IMR-90 (cell line): ENCODE data around the gene ZFYVE21. TPM values are rescaled to one million over a fixed set of nuclear protein-coding genes. Genes with fewer than 3 reads are reported as not detected.

Experiments
- ATAC-seq: fragments of 200-7000 bp; cut with Tn5 transposase; 2 replicates; pipeline ENCODE4 v1.9.1; 2020; ENCODE audit warnings: low read depth, mild to moderate bottlenecking, moderate library complexity
- BruUV-seq: library from RNA; stranded (reverse); fragments of 400-500 nt; replicated peaks from 2 replicates; lab custom pipeline; 2021; lab: Mats Ljungman, UMichigan
- CTCF ChIA-PET: fragments of 300-600 bp; formaldehyde crosslinking; extraction: SDS; loops from one replicate; lab custom pipeline; 2021; ENCODE audit warnings: antibody characterized with exemption; lab: Yijun Ruan, JAX
- POLR2A ChIA-PET: fragments of 300-600 bp; sonication (Branson Sonifier 250); formaldehyde crosslinking; loops from one replicate; lab custom pipeline; 2022; ENCODE audit warnings: antibody characterized with exemption; ENCODE audit not compliant: unreplicated experiment; lab: Charles Lee
- DNase-seq: peaks from one replicate; pipeline ENCODE4 v3.0.0; 2013
- H2AFZ ChIP-seq: replicated peaks from 2 replicates; pipeline ENCODE3; 2013; ENCODE audit warnings: low read length, mild to moderate bottlenecking; ENCODE audit not compliant: poor library complexity
- H2AK5ac ChIP-seq: 2 replicates; pipeline ENCODE4 v1.6.1; 2013; ENCODE audit warnings: low read depth, low read length, inconsistent platforms
- H2AK9ac ChIP-seq: replicated peaks from 2 replicates; pipeline ENCODE3; 2013; ENCODE audit warnings: mild to moderate bottlenecking, low read depth, low read length, moderate library complexity; ENCODE audit not compliant: poor library complexity
- H2BK120ac ChIP-seq: 2 replicates; pipeline ENCODE4 v1.6.1; 2013; ENCODE audit warnings: low read depth, low read length, inconsistent platforms
- H2BK15ac ChIP-seq: 3 replicates; pipeline ENCODE4 v1.6.1; 2013; ENCODE audit warnings: low read depth, low read length, inconsistent platforms
- H2BK20ac ChIP-seq: 2 replicates; pipeline ENCODE4 v1.6.1; 2013; ENCODE audit warnings: low read depth, mild to moderate bottlenecking, inconsistent platforms, low read length, moderate library complexity
- H2BK5ac ChIP-seq: 2 replicates; pipeline ENCODE4 v1.6.1; 2013; ENCODE audit warnings: mild to moderate bottlenecking, low read depth, low read length, inconsistent platforms; ENCODE audit not compliant: poor library complexity, severe bottlenecking
- H3K14ac ChIP-seq: replicated peaks from 2 replicates; pipeline ENCODE4 v1.6.1; 2013; ENCODE audit warnings: low read depth, low read length, inconsistent platforms
- H3K18ac ChIP-seq: 2 replicates; pipeline ENCODE4 v1.6.1; 2013; ENCODE audit warnings: low read depth, low read length, control low read depth
- H3K23ac ChIP-seq: 2 replicates; pipeline ENCODE4 v1.6.1; 2013; ENCODE audit warnings: low read depth, low read length, inconsistent platforms
- H3K27ac ChIP-seq: 2 replicates; pipeline ENCODE4 v1.5.1; 2013; ENCODE audit warnings: mild to moderate bottlenecking, control low read depth, low read length; ENCODE audit not compliant: insufficient read depth
- H3K27me3 ChIP-seq: 2 replicates; pipeline ENCODE4 v1.6.1; 2013; ENCODE audit warnings: low read length; ENCODE audit not compliant: control insufficient read depth, insufficient read depth
- H3K36me3 ChIP-seq: 2 replicates; pipeline ENCODE4 v1.6.1; 2013; ENCODE audit warnings: low read length, mixed read lengths; ENCODE audit not compliant: control insufficient read depth, insufficient read depth
- H3K4ac ChIP-seq: 2 replicates; pipeline ENCODE4 v1.6.1; 2013; ENCODE audit warnings: low read depth, low read length, inconsistent platforms
- H3K4me1 ChIP-seq: 2 replicates; pipeline ENCODE4 v1.6.1; 2013; ENCODE audit warnings: low read length, mixed read lengths; ENCODE audit not compliant: control insufficient read depth, insufficient read depth
- H3K4me2 ChIP-seq: 2 replicates; pipeline ENCODE4 v1.6.1; 2013; ENCODE audit warnings: low read depth, mild to moderate bottlenecking, control low read depth, low read length, moderate library complexity
- H3K4me3 ChIP-seq: 2 replicates; pipeline ENCODE4 v1.5.1; 2013; ENCODE audit warnings: low read depth, mild to moderate bottlenecking, control low read depth, low read length, moderate library complexity; ENCODE audit not compliant: insufficient read depth
- H3K56ac ChIP-seq: 2 replicates; pipeline ENCODE4 v1.6.1; 2013; ENCODE audit warnings: low read length, inconsistent platforms; ENCODE audit not compliant: insufficient read depth; ENCODE audit errors: extremely low read depth
- H3K79me1 ChIP-seq, 2 experiments: 2 replicates each; pipeline ENCODE4 v1.6.1; 2013; ENCODE audit warnings: low read length in 2 of 2, inconsistent platforms in 1 of 2, low read depth in 1 of 2
- H3K9ac ChIP-seq: 2 replicates; pipeline ENCODE4 v1.6.1; 2013; ENCODE audit warnings: low read depth, low read length, control low read depth
- H3K9me1 ChIP-seq: 2 replicates; pipeline ENCODE4 v1.6.1; 2013; ENCODE audit warnings: low read length, inconsistent platforms; ENCODE audit not compliant: insufficient read depth
- H3K9me3 ChIP-seq: 2 replicates; pipeline ENCODE4 v1.6.1; 2013; ENCODE audit warnings: low read length; ENCODE audit not compliant: control insufficient read depth, insufficient read depth
- H4K20me1 ChIP-seq: 2 replicates; pipeline ENCODE4 v1.6.1; 2013; ENCODE audit warnings: low read length, inconsistent platforms; ENCODE audit not compliant: insufficient read depth
- H4K5ac ChIP-seq: 2 replicates; pipeline ENCODE4 v1.6.1; 2013; ENCODE audit warnings: mild to moderate bottlenecking, low read depth, low read length, control low read depth
- H4K8ac ChIP-seq, 2 experiments: 2 replicates each; pipeline ENCODE4 v1.6.1; 2013; ENCODE audit warnings: low read depth in 2 of 2, low read length in 2 of 2, control low read depth in 1 of 2, inconsistent platforms in 1 of 2
- H4K91ac ChIP-seq: 2 replicates; pipeline ENCODE4 v1.6.1; 2013; ENCODE audit warnings: low read depth, low read length, inconsistent platforms; ENCODE audit not compliant: insufficient read depth
- BHLHE40 ChIP-seq: fragments of 150-350 bp; IDR thresholded peaks from 2 replicates; pipeline ENCODE4 v1.6.1; 2016; ENCODE audit warnings: mild to moderate bottlenecking, low read depth, low read length
- CEBPB ChIP-seq: IDR thresholded peaks from 2 replicates; pipeline ENCODE4 v1.6.1; 2012; ENCODE audit warnings: low read depth, low read length, improper control_type of control experiment
- CTCF ChIP-seq: conservative IDR thresholded peaks from 2 replicates; pipeline ENCODE4 v1.5.1; 2012; ENCODE audit warnings: mild to moderate bottlenecking, low read depth, low read length, improper control_type of control experiment
- ELK1 ChIP-seq: fragments of 150-350 bp; IDR thresholded peaks from 2 replicates; pipeline ENCODE4 v1.6.1; 2016; ENCODE audit warnings: low read depth, mild to moderate bottlenecking, low read length, moderate library complexity, borderline replicate concordance
- FOS ChIP-seq: fragments of 150-350 bp; IDR thresholded peaks from 2 replicates; pipeline ENCODE4 v1.6.1; 2016; ENCODE audit warnings: low read depth, low read length
- MXI1 ChIP-seq: IDR thresholded peaks from 2 replicates; pipeline ENCODE4 v1.6.1; 2012; ENCODE audit warnings: low read depth, mild to moderate bottlenecking, low read length, moderate library complexity, borderline replicate concordance
- NFE2L2 ChIP-seq: fragments of 150-350 bp; IDR thresholded peaks from 2 replicates; pipeline ENCODE4 v1.6.1; 2016; ENCODE audit warnings: low read depth, mild to moderate bottlenecking, low read length
- POLR2A ChIP-seq: IDR thresholded peaks from 2 replicates; pipeline ENCODE4 v1.6.1; 2012; ENCODE audit warnings: mild to moderate bottlenecking, low read depth, low read length
- RCOR1 ChIP-seq: IDR thresholded peaks from 2 replicates; pipeline ENCODE4 v1.6.1; 2012; ENCODE audit warnings: mild to moderate bottlenecking, low read length, improper control_type of control experiment; ENCODE audit not compliant: insufficient replicate concordance
- WGBS, 2 experiments: methylation state at CpG; one replicate each; pipeline versions ENCODE4 v1.1.5 to v1.1.7; 2013; ENCODE audit warnings: missing lambda C conversion rate in 2 of 2; ENCODE audit not compliant: insufficient read length in 1 of 2; ENCODE audit errors: extremely low coverage in 2 of 2; 5-methylcytosine and 5-hydroxymethylcytosine counted together
- dilution Hi-C: fragments of 300-500 bp; cut with HindIII; formaldehyde crosslinking; loops from one replicate; pipeline ENCODE4 v1.14.3; 2018; ENCODE audit warnings: low sequenced_read_pairs; ENCODE audit not compliant: unreplicated experiment
- in situ Hi-C: fragments of 300-500 bp; cut with MboI; formaldehyde crosslinking; loops from 3 replicates; pipeline ENCODE4 v1.14.3; 2019; ENCODE audit warnings: low sequenced_read_pairs, inconsistent platforms, mixed read lengths
- intact Hi-C: fragments of 100-400 bp; cut with micrococcal nuclease; formaldehyde crosslinking; loops from 2 replicates; pipeline ENCODE4 v1.10.0; 2022
- polyA plus RNA-seq, 3 experiments: library from polyadenylated mRNA; depleted of rRNA; stranded (reverse); fragments of >200 nt; gene quantifications; 2 replicates each; pipeline ENCODE4 v1.2.3, GENCODE V29; 2012; ENCODE audit warnings: low replicate concordance in 1 of 3
- total RNA-seq: library from RNA; depleted of rRNA; stranded (reverse); fragments of >200 nt; gene quantifications from 2 replicates; pipeline ENCODE4 v1.2.3, GENCODE V29; 2012

The ZFYVE21 gene
- total and polyA plus RNA-seq, 2 of the 4 experiments (the other 2 are of a cell fraction) = 41.2 to 89.2 TPM

DNA sequence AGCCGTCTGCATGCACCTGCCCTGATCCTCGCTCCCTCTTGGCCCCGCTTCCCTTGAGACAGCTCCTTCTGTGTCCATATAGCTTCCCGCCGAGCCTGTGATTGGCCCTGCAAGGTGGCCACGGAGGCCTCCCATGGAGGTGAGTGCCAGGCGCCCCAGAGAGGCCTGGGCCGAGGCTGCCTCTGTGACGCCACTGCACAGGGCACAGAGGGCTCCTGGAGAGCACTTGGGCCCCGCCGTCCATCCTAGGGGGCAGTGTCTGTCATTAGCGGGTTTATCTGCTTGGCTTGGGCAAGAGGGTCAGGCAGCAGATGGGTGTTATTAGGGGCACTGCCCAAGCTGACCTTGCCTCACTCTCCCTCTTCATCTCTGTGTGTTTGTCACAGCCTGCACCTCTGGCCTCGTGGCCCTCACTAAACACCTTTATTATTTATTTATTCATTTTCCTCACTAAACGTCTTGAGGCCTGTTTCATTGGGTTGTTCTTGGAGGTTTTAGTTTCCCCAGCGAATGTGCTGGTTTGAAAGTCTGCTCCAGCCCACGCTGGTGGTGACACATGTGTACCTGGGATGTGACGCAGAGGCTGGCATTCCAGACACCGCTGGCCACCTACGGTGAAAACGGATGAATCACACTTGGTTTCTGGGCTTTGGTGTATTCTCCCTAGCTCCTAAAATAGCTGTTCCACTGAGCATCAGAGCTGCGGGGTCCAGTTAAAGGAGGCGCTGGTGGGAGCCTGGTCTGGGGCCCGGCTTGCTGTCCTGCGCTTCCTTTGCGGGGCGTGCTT, 5.9 kb downstream of the ZFYVE21 start:
- H2BK15ac ChIP-seq = no peak overlapping the region
- in situ Hi-C loops (no loop called here), intact Hi-C loops (no loop called here), dilution Hi-C loops (no loop called here)
- H3K27me3 ChIP-seq = no peaks in the 10 kb centered on the region
- H3K18ac ChIP-seq = no peak overlapping the region
- H3K4ac ChIP-seq = no peak overlapping the region
- no peak overlapping the region for H3K4me2 ChIP-seq
- H2BK120ac ChIP-seq = no peak overlapping the region
- no peak overlapping the region for H3K4me3 ChIP-seq
- ATAC-seq (no peak), DNase-seq (peak; percentile 47)
- H2AK9ac ChIP-seq = no peak overlapping the region
- no peak overlapping the region for H2AK5ac ChIP-seq
- H4K5ac ChIP-seq = no peak overlapping the region
- peaks cover 3% of the 10 kb centered on the region; the same call in 1 of the 2 replicates for H3K36me3 ChIP-seq
- no peak overlapping the region for H4K8ac ChIP-seq
- H2AFZ ChIP-seq = no peak overlapping the region
- no peak overlapping the region for H3K14ac ChIP-seq
- H4K20me1 ChIP-seq = peaks cover 83% of the 10 kb centered on the region
- no TSS peak for BruUV-seq
- 86% methylated on average over 14 of the region's 26 CpGs; no CpG with 5 or more reads in 1 of the 2 experiments for WGBS, 2 experiments
- H3K9me3 ChIP-seq = no peaks in the 10 kb centered on the region
- no peak for TF ChIP-seq CTCF
- no peak for TF ChIP-seq NFE2L2
- TF ChIP-seq MXI1 = no peak
- peak; percentile 51; the same call in 1 of the 2 replicates for TF ChIP-seq FOS
- no peak for TF ChIP-seq ELK1
- no peak for TF ChIP-seq RCOR1
- TF ChIP-seq CEBPB = no peak
- no peak for TF ChIP-seq POLR2A
- no peak for TF ChIP-seq BHLHE40
- H3K9me1 ChIP-seq = peaks cover 10% of the 10 kb centered on the region
- H3K27ac ChIP-seq = no peak overlapping the region
- peaks cover 23 to 80% of the 10 kb centered on the region in 2 experiments for H3K79me1 ChIP-seq
- CTCF ChIA-PET = no interaction called here
- H3K23ac ChIP-seq = no peak overlapping the region
- no peak overlapping the region for H2BK20ac ChIP-seq
- H3K56ac ChIP-seq = 0 out of 2 replicates have a peak overlapping the region, but pooled peaks have one; percentile 21
- POLR2A ChIA-PET = no interaction called here
- H3K9ac ChIP-seq = no peak overlapping the region
- H4K91ac ChIP-seq = no peak overlapping the region
- H3K4me1 ChIP-seq = peaks cover 8% of the 10 kb centered on the region
- no peak overlapping the region for H2BK5ac ChIP-seq
